HG03060 (cell line): ENCODE measurements around the gene UTP4.

Experiments used
- ATAC-seq: cut with Tn5 transposase; IDR thresholded peaks from one replicate; pipeline ENCODE4 v1.9.1; 2021; ENCODE audit warnings: low read depth, moderate number of reproducible peaks; ENCODE audit not compliant: unreplicated experiment

UTP4 gene

GRCh38 chr16:69132424-69133252, at the start of gene UTP4, which contains the start of gene CHTF8:
TSS of gene UTP4 (plus strand) at chr16:69132649. CDS start at chr16:69133460, 811 bp downstream.
TSS of gene CHTF8 (minus strand) at chr16:69132588. CDS start at chr16:69121458, 11,130 bp downstream.
- ATAC-seq, result no peak

GRCh38 chr16:69083306-69083941, 49.0 kb upstream of the UTP4 start:
- no peak for ATAC-seq

- no peak for ATAC-seq
These were observed 48.2 kb upstream of the UTP4 start for GRCh38 chr16:69084289-69084688.

- no peak for ATAC-seq
These were observed 47.3 kb upstream of the UTP4 start for GRCh38 chr16:69085032-69085695.

GRCh38 chr16:69087161-69087581, 45.3 kb upstream of the UTP4 start:
- no peak for ATAC-seq

GRCh38 chr16:69088684-69089083, 43.8 kb upstream of the UTP4 start:
- no peak for ATAC-seq

- ATAC-seq, result no peak
These were observed 43.1 kb upstream of the UTP4 start for GRCh38 chr16:69089091-69089910.

- no peak for ATAC-seq
These were observed 38.5 kb upstream of the UTP4 start for GRCh38 chr16:69093974-69094373.

GRCh38 chr16:69094501-69094900, 37.9 kb upstream of the UTP4 start:
- no peak for ATAC-seq

GRCh38 chr16:69095193-69095592, 37.3 kb upstream of the UTP4 start:
- no peak for ATAC-seq

- no peak for ATAC-seq
These were observed 32.3 kb upstream of the UTP4 start for GRCh38 chr16:69100071-69100691.

- ATAC-seq, result no peak
These were observed 26.7 kb upstream of the UTP4 start, which contains the start of gene HAS3 for GRCh38 chr16:69105501-69106361. TSS of gene HAS3 (plus strand) at chr16:69105653. CDS start at chr16:69109396, 3,743 bp downstream.

- ATAC-seq, result no peak
These were observed 25.7 kb upstream of the UTP4 start for GRCh38 chr16:69106491-69107315.

GRCh38 chr16:69107316-69107962, 25.0 kb upstream of the UTP4 start:
- no peak for ATAC-seq

- no peak for ATAC-seq
These were observed 24.2 kb upstream of the UTP4 start for GRCh38 chr16:69108064-69108904.

GRCh38 chr16:69108905-69109252, 23.6 kb upstream of the UTP4 start:
- ATAC-seq, result no peak
